Hematopoietic multipotent progenitor cell treated with erythropoietin and hydrocortisone succinate and interleukin-3 and kit ligand, for 6 days (in vitro differentiated cells): ENCODE measurements around the gene MFNG.
A peak's percentile ranks its signal among the peaks of the same experiment; 100 is the strongest.
"Not testable (repeated sequence)": the region's sequence is repeated elsewhere in the genome, so short reads cannot be mapped to it uniquely, and the experiment has no call there.

ENCODE experiments used
- DNase-seq: peaks from one replicate; pipeline ENCODE4 v3.0.0-alpha.2; 2015

Gene MFNG, protein sequence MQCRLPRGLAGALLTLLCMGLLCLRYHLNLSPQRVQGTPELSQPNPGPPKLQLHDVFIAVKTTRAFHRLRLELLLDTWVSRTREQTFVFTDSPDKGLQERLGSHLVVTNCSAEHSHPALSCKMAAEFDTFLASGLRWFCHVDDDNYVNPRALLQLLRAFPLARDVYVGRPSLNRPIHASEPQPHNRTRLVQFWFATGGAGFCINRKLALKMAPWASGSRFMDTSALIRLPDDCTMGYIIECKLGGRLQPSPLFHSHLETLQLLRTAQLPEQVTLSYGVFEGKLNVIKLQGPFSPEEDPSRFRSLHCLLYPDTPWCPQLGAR

DNA sequence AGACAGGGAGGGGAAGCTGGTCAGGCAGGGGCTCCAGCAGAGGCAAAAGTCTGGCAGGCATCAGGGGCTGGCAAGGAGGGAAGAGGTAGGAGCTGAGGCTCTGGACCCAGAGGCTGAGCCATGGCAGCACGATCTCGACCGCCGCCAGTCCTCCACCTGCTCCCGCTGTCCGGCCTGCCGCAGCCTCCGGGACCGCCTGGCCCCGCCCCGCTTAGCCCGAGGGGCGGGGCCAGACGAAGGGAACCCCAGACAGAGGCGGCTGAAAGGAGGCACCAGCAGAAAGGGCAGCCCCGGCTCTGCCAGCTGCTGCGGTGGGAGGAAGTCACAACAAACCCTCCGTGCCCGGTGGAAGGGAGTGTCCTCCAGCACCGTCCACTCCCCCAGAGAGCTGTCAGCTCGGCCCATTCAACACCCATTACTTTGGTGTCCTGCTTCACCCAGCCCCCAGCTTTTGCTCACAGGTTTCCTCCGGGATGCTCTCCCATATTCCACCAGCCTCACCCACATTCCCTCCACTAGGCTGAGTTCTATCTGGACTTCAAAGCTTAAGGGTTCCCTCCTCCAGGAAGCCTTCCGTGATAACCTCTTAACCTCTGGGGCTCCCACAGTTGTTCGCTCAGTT, at the start of gene MFNG:
TSS of gene MFNG (minus strand) at position 161 of the 622 bp plus-strand sequence. CDS start 207 bp downstream, outside the sequence.
- peak; percentile 93 for DNase-seq

DNA sequence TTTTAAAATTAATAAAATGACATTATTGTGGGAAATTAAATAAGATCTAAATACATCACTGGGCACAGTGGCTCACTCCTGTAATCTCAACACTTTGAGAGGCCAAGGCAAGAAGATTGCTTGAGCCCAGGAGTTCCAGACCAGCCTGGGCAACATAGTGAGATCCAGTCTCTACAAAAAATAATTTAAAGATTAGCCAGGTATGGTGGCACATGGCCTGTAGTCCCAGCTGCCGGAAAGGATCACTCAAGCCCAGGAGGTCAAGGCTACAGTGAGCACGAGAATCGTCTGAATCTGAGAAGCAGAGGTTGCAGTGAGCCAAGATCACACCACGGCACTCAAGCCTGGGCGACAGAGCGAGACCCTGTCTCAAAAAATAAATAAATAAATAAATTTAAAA, 49.0 kb upstream of the MFNG start:
- DNase-seq = no peak

DNA sequence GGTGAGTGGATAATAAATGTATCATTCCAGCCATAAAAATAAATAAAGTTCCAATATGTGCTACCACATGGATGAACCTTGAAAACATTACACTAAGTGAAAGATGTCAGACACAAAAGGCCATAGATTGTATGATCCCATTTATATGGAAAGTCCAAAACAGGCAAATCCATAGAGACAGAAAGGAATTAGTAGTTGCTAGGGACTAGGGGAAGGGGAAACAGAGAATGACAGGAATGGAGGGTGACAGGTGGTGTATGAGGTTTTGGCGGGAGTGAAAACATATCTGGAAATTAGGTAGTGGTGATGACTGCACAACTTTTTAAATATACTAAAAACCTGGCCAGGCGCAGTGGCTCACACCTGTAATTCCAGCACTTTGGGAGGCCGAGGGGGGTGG, 48.3 kb upstream of the MFNG start:
- no peak for DNase-seq

DNA sequence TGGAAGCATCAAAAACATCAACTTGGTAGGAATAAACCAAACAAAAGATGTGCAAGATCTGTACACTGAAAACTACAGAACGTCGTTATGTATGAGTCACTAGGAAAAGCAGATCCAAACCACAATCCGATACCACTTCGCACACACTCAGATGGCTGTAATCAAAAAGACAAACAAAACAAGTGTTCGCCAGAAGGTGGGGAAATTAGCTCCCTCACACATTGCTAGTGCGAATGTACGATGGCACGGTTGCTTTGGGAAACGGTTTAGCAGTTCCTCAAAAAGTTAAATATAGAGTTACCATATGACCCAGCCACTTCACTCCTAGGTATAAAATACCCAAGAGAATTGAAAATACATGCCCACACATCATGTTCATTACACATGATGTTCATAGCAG, 47.8 kb upstream of the MFNG start:
- DNase-seq = peak; percentile 85

DNA sequence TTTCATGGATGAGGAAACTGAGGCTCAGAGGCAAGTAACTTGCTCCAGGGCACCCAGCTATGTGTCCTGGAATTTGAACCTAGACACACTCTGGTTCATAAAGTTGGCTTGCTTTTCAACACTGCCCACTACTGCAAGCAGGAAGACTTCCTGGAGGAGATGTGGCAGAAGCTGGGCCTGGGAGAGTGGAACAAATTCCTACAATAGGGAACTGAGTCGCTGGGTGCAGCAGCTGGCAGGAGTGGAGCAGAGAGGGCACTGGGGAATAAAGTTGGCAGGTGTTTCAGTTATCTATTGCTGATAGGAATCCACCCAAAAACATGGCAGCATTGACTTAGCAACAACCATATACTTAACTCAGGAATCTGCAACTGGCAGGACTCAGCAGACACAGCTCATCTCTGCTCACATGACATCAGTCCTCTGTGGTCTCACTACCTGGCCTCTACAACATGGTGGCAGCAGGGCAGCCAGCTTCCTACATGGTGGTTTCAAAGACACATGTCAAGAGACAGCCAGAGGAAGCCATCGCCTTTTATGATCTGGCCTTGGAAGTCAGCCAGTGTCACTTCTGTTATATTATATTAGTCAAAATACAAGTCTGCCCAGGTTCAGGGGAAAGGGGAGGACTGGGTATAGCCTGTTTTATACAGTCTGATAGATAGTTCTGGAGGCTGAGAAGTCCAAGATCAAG, 43.6 kb upstream of the MFNG start:
- peak; percentile 74 for DNase-seq

DNA sequence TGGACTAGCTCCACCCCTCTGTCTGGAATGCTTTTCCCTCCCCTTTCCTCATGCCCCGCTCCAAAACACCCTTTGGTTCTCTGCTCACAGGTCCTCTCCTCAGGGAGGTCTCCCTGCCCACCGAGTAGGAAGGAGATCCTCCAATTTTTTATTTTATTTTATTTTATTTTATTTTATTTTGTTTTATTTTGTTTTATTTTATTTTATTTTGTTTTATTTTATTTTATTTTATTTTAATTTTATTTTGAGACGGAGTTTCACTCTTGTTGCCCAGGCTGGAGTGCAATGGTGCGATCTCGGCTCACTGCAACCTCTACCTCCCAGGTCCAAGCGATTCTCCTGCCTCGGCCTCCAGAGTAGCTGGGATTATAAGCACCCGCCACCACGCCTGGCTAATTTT, 41.8 kb upstream of the MFNG start:
- not testable (repeated sequence) for DNase-seq

DNA sequence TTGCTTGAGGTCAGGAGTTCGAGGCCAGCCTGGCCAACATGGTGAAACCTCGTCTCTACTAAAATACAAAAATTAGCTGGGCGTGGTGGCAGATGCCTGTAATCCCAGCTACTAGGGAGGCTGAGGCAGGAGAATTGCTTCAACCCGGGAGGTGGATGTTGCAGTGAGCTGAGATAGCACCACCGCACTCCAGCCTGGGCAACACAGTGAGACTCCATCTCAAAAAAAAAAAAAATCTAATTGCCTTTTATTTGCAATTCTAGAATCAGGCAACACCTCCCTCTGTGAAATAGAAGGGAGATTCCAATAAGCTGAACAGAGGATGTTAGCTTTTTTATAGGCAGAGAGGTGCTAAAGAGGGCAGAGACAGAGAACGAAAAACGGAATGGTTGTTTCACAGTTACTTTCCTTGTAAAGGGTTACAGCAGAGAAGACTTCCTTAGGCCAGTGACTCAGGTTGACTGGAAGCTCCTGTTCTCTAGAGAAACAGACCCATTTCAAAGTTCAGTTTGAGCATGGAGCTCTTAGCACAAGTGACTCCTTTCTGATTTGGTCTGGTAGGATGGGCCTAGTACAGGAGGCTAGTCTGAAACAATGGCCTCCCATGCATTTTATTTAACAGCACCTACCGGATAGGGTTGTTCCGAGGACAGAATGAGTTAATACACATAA, 41.0 kb upstream of the MFNG start:
- DNase-seq = not testable (repeated sequence)

DNA sequence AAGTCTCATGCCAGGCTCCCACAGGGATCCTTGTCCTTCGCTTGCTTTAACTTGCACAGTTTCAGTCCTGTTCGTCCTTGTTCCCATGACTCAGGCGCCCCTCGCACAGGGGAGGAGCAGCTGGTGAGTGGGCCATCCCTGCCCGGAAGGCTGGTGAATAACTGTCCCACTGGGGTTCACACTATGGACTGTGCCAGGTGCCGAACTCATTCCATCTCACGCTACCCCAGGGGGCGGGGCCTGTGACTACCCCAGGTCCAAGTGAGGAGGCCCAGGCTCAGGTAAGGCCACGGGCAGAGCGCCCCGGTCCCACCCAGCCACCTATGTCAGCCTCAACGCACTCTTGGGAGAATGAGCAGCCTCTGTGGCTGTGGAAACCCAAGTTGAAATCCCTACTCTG, 40.2 kb upstream of the MFNG start:
- DNase-seq = no peak

DNA sequence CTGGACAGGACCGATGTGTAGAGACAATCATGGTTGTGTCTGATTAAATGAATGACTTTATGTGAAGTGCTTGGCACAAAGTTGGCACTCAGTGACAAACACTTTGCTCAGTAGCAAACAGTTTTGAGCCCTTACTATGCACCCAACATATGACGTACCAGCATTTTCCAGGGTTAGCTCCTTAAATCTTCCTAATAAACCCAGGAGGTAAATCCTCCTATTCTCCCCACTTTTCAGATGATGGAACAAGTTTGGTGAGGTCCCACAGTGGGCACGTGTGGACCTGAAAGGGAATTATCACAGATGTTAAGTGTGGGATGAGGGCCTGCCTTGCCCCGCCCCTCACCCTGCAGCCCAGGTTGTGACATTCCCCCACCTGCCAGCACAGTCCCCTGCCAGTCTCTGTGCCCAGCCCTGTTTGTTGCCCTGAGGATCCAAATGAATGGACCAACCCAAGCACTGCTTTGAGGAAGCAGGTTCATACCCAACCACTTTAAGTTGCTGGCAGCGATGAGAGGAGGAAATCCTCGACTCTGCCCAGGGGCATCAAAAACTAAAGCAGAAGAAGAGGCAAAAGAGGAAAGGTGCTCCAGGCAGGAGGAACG, 39.7 kb upstream of the MFNG start:
- DNase-seq = no peak

DNA sequence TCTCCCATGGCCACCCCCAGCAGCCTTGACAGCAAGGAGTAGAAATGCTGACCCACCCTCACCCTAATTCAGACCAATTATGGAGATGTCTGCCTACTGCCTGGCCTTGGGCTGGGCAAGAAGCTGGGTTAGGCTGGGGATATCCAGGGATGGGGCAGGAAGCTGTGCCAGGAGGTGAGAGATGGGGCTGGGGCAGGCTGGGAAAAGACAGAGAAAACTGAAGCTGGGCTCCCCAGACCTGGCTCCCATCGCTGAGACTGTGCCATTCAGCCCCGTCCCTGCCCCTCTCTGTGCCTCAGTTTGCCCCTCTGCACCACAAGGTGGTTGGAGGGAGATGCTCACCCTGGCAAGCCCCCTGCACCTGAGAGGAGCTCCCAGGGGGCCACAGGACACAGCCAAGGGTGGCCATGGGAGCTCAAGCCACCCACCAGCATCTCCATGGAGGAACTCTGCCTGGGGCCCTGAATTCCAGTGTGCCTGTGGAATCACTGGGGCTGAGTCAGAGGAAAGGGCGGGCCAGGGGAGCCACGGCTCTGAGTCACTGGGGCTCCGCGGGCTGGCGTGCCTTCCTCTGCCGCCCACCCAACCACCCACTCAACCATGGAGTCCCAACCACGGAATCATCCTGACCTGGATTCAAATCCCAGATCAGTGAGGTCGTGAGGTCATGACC, 39.0 kb upstream of the MFNG start:
- DNase-seq = no peak

DNA sequence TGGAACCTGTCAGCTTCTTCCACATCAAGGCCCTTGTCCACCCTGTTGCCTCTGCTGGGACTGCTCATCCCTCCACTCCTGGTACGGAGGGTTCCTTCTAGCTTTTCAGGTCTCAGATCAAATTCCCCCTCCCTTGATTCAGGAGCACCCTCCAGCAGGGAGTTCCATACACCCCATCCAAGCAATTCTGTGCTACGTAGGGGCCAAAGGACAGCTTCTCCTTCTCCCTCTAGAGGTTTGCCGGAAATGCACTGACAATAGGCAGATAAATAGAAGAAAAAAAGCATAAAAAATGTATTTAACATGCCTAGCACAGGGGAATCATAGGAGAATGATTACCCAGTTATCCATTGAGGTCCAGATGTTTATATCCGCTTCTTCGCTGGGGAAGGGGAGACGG, 36.3 kb upstream of the MFNG start:
- no peak for DNase-seq

DNA sequence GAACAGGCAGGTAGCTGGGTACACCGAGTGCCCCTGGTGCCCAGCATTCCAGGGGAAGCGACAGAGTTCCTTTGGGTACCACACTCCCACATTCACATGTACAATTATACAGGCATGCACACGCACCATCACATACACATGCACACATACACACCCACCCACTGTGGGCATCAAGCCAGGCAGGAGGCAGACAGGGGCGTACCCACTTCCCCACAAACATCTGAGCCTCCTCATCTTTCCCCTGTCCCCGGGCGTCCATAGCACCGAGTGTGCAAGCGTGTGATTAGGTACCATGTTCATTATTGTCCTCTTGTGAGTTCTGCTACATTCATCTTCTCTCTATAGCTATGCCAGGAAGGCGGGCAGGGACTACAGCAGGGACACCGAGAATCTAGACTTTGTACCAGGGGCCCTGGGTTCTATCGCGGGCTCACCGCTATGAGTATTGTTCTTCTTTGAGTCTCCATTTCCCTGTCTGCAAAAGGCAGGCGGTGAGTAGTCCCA, 35.1 kb upstream of the MFNG start:
- peak; percentile 67 for DNase-seq

DNA sequence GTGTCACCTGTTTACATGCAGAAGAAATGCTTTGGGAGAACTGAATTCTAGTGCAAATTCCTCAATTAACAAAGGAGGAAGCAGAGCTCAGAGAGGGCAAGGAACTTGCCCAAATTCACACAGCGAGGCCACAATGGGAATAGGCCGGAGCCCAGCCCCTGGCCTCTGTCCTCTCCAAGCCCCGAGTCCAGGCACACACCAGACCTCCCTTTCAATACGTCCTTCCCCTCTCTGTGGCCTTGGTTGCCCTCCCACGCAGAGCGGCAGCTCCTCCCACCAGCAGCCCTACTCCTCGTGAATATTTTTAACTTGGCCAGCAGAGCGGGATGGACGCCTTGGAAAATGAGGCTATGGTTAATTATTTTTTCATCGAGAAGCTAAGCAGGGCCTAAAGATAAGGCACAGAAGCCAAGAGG, 34.6 kb upstream of the MFNG start:
- DNase-seq = peak; percentile 65

DNA sequence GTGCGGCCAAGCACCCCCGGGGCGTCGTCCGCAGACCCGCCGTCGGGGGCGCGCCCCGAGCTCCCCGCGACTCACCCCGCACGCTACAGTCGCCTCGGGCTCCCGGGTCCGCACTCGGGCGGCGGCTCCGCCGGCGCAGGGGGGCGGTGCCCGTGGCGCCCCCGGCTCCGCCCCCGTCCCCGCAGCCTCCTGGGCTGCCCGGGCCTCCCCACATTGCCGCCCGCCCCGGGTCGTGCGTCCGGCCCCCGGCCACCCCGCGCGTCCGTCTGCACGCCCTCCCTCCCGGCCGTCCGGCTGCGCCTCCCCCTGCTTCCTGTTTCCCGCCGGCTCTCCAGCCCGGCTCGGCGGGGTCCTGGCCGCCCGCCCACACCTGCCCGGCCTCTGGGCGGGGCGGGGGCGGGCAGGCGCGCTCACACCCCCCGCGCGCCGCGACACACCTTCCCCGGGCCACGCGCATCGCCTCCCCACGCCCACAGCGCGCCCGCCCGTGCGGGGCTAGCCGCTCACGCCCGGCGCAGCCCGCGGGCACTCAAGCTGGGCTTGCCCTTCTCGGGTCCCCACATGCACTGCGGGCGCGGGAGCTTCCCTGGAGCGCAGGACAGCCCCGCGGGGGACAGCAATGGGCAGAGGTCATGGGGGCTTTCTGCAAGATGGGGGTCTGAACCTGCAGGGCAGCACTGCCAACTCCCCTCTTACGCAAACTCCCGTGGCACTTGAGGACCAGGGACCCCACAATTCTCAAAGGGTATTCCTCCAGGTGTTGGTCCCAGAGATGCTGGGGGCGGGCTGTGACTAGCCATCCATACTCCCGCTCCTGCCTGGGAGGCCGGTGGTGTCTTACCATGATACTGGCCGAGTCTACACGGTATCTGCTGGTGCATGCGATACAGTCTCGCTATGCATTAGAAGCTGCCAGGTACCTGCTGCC, 33.3 kb upstream of the MFNG start, which contains the start of gene CARD10:
TSS of gene CARD10 (minus strand) at position 148 of the 928 bp plus-strand sequence. CDS start 215 bp downstream, outside the sequence.
- peak; percentile 13 for DNase-seq

DNA sequence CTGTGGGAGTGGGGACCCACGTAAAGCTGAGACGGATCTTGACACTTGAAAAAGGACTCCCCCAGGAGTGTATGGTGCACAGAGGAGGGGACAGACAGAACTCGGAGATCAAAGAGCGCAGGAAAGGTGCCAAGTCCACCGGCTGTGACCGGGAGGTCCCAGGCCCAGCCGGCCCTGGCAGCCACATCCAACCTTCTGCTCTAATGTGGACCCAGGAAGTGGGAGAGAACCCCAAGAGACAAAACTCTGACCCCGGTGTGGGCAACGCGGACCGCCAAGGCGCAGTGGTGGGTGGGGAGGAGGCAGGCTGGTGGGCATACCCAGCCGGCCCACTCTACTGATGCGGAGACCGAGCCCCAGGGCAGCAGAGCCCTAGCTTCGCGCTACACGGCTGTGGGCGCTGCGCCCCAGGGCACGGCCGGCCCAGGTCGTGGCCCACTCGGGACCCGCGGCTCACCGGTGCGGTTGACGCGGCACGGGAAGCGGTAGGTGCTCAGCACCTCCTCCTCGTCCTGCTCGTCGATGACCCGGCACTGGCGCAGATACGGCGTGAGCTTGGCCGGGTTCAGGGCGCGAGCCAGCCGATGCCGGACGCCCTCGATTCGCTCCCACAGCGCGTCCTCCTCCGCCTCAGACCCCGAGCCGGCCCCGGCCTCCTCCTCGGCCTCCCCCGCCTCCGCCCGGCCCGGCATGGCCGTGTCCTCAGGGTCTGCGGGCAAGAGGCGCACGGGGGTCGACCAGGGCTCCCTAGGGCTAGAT, 32.5 kb upstream of the MFNG start:
- no peak for DNase-seq

DNA sequence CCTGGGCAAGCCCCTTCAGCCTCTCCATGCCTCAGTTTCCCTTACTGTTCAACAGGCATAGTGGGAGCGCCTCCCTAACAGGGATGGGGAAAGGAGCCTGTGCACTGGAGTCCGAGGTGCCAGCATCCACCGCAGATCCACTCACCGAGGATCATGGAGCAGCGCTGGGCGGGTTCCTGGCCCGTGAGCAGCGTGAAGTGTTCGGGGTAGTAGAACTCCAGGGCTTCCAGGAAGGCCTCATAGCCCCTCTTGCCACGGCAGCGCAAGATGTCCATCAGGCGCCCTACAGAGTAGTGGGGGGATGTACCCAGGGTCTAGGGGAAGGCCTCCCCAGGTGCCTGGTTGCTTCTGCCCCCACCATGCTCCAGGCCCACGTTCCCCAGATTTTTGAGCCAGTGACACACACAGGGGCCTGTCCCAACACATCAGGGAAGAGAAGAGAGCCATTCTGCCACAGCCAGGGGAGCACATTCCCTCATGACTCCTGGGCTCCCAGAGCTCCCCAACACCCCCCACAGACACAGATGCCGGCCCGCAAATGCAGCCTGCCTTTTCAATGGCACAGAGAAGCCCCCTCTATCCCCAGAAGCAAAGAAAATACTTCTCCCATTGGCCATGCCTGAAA, 31.8 kb upstream of the MFNG start:
- DNase-seq = no peak

DNA sequence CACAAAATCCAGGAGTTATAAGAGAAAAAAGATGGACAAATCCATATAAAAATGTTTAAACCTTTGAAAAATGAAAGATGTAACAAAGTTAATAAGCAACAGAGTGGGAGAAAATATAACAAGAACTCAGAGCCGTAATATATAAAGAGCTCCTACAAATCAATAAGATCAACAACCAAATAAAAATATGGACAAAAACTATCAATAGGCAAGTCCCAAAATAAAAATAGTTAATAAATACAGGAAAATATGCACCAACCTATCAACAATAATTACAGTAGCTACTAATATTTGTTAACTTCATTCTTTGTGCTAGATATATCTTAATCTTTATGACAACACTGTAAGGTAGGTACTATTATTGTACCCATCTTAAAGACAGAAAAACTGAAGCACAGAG, 30.3 kb upstream of the MFNG start:
- no peak for DNase-seq

DNA sequence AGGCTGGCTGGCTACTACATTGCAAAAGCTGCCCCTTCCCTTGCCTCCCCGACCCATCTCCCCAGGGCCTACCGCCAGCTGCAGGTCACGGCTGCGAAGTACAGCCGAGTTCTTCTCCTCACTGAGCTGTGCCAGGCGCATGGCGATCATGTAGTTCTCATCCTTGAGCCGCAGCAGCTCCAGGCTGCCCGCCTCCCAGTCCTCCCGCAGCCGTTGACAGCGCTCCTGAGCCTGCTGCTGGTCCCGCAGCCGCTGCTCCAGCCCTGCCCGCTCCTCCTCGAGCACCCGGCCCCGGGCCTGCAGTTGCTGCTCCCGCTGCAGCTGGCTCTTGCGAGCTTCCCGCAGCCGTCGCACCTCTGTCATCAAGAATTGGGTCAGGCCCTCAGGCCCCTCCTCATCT, 29.7 kb upstream of the MFNG start:
- DNase-seq = no peak

DNA sequence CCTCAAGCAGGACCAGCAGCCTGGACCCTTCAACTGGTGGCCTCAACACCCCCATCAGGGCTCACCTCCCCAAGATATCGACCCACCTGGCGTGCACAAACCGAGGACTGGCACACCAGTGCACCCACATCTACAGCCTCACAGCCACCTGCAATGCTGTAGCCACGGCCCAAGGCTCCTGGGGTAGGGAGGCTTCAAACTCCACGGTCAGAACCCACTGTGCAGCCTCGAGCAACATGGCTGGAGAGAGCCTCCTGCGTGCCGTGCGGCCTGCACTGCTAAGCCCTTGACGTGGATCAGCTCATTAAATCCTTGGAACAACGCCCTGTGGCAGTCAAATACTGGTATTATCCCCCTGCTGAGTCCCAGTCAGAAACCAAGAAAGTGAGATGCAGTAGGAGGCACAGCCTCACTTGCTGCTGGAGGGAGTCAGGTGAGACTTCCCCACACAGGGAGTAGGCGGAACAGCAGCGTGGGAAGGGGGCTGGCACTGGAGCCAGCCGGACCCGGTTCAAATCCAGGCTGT, 28.4 kb upstream of the MFNG start:
- DNase-seq = no peak
